Amygdala (tissue), 56 donors: ENCODE measurements around the gene DIRAS3.
"Not testable (repeated sequence)": the region's sequence is repeated elsewhere in the genome, so short reads cannot be mapped to it uniquely, and the experiment has no call there.

Experiments used
- DNase-seq, 56 donors: peaks; one replicate each; lab custom pipeline; 2025; lab: John Stamatoyannopoulos, UW

Gene DIRAS3

GRCh38 chr1:68028566-68028965, 21.9 kb downstream of the DIRAS3 start:
- DNase-seq, result no peak

- DNase-seq, result no peak
Measured at GRCh38 chr1:68024635-68025338, 25.6 kb downstream of the DIRAS3 start.

- DNase-seq, result no peak
Measured at GRCh38 chr1:68016381-68016780, 34.0 kb downstream of the DIRAS3 start.

- no peak for DNase-seq
Measured at GRCh38 chr1:68015971-68016370, 34.5 kb downstream of the DIRAS3 start.

- DNase-seq, result no peak
Measured at GRCh38 chr1:68015369-68015768, 35.1 kb downstream of the DIRAS3 start.

- DNase-seq, result no peak
Measured at GRCh38 chr1:68013351-68013750, 37.1 kb downstream of the DIRAS3 start.

GRCh38 chr1:68011657-68012375, 38.6 kb downstream of the DIRAS3 start:
- DNase-seq, result no peak

GRCh38 chr1:68010543-68010942, 39.9 kb downstream of the DIRAS3 start:
- no peak for DNase-seq

- no peak for DNase-seq
Measured at GRCh38 chr1:68010090-68010489, 40.3 kb downstream of the DIRAS3 start.

- not testable (repeated sequence) for DNase-seq
Measured at GRCh38 chr1:68003626-68004025, 46.8 kb downstream of the DIRAS3 start.

GRCh38 chr1:68000191-68000590, 50.2 kb downstream of the DIRAS3 start:
- DNase-seq, result no peak

GRCh38 chr1:67997746-67998145, 52.7 kb downstream of the DIRAS3 start:
- no peak for DNase-seq
